AG08395 (cell line): ENCODE results near the gene CDH22.

Source experiments
- DNase-seq: peaks from one replicate; pipeline ENCODE4 v3.0.0; 2012; ENCODE audit warnings: mixed read lengths, low spot score

The CDH22 gene

GRCh38 chr20:46169245-46170171 lies 138.8 kb downstream of the CDH22 start:
- DNase-seq, result no peak

- DNase-seq, result no peak
These were observed 139.9 kb downstream of the CDH22 start for GRCh38 chr20:46168438-46168837.

GRCh38 chr20:46167080-46167479 lies 141.2 kb downstream of the CDH22 start:
- DNase-seq, result no peak

GRCh38 chr20:46164254-46164653 lies 144.0 kb downstream of the CDH22 start:
- no peak for DNase-seq

- no peak for DNase-seq
These were observed 146.4 kb downstream of the CDH22 start for GRCh38 chr20:46161921-46162320.

GRCh38 chr20:46160661-46161060 lies 147.6 kb downstream of the CDH22 start:
- no peak for DNase-seq

- DNase-seq, result no peak
These were observed 149.0 kb downstream of the CDH22 start for GRCh38 chr20:46159101-46159897.

- no peak for DNase-seq
These were observed 149.8 kb downstream of the CDH22 start for GRCh38 chr20:46158476-46158987.

- DNase-seq, result no peak
These were observed 150.7 kb downstream of the CDH22 start for GRCh38 chr20:46157625-46158024.

GRCh38 chr20:46157076-46157592 lies 151.2 kb downstream of the CDH22 start:
- DNase-seq, result no peak

GRCh38 chr20:46156065-46156464 lies 152.2 kb downstream of the CDH22 start:
- DNase-seq, result no peak

GRCh38 chr20:46154796-46155195 lies 153.5 kb downstream of the CDH22 start:
- no peak for DNase-seq

- no peak for DNase-seq
These were observed 154.0 kb downstream of the CDH22 start for GRCh38 chr20:46154305-46154704.

GRCh38 chr20:46152824-46153586 lies 155.3 kb downstream of the CDH22 start:
- DNase-seq, result no peak

GRCh38 chr20:46151936-46152335 lies 156.4 kb downstream of the CDH22 start:
- no peak for DNase-seq

- DNase-seq, result no peak
These were observed 157.4 kb downstream of the CDH22 start for GRCh38 chr20:46150943-46151342.

- DNase-seq, result no peak
These were observed 159.7 kb downstream of the CDH22 start for GRCh38 chr20:46148313-46149208.

GRCh38 chr20:46145713-46146112 lies 162.6 kb downstream of the CDH22 start:
- no peak for DNase-seq

- DNase-seq, result no peak
These were observed 163.8 kb downstream of the CDH22 start for GRCh38 chr20:46144432-46145025.

- no peak for DNase-seq
These were observed 166.2 kb downstream of the CDH22 start for GRCh38 chr20:46142124-46142523.
